Right renal cortex interstitium (tissue), 3 donors: Measurements from ENCODE around the gene ANKRD11. TPM values are rescaled to one million over a fixed set of nuclear protein-coding genes. Genes with fewer than 3 reads are reported as not detected.
"Not testable (repeated sequence)": the region's sequence is repeated elsewhere in the genome, so short reads cannot be mapped to it uniquely, and the experiment has no call there.

Source experiments
- DNase-seq, 3 donors: peaks; one replicate each; pipeline ENCODE4 v3.0.0-alpha.2; 2013; ENCODE audit warnings: low read depth in 3 of 3, low spot score in 2 of 3
- polyA plus RNA-seq, 3 donors: library from polyadenylated mRNA; unstranded; fragments of 120-200 nt; gene quantifications; one replicate each; pipeline ENCODE4 v1.2.1, GENCODE V29; 2013; ENCODE audit not compliant: insufficient read length in 3 of 3

ANKRD11 gene
- polyA plus RNA-seq, 3 donors, result 84.3 to 86.5 (median 86.3) TPM

GRCh38 chr16:89454378-89455125, 35.8 kb downstream of the ANKRD11 start:
- not testable (repeated sequence) for DNase-seq

GRCh38 chr16:89453501-89454321, 36.6 kb downstream of the ANKRD11 start:
- DNase-seq, result no peak

GRCh38 chr16:89452925-89453324, 37.4 kb downstream of the ANKRD11 start:
- DNase-seq, result no peak

GRCh38 chr16:89452241-89452640, 38.1 kb downstream of the ANKRD11 start:
- DNase-seq, result no peak

- DNase-seq, result no peak
These were observed 39.8 kb downstream of the ANKRD11 start for GRCh38 chr16:89450537-89450936.

- no peak for DNase-seq
These were observed 40.5 kb downstream of the ANKRD11 start for GRCh38 chr16:89449726-89450335.

GRCh38 chr16:89448656-89449055, 41.7 kb downstream of the ANKRD11 start:
- DNase-seq, result no peak

GRCh38 chr16:89446975-89447293, 43.4 kb downstream of the ANKRD11 start:
- no peak for DNase-seq

GRCh38 chr16:89446136-89446974, 44.0 kb downstream of the ANKRD11 start:
- DNase-seq, result no peak

- no peak for DNase-seq
These were observed 45.2 kb downstream of the ANKRD11 start for GRCh38 chr16:89445166-89445565.

- no peak for DNase-seq
These were observed 45.6 kb downstream of the ANKRD11 start for GRCh38 chr16:89444728-89445127.

- DNase-seq, result no peak
These were observed 46.1 kb downstream of the ANKRD11 start for GRCh38 chr16:89444151-89444723.

GRCh38 chr16:89443727-89444084, 46.7 kb downstream of the ANKRD11 start:
- DNase-seq, result no peak

- no peak for DNase-seq
These were observed 47.2 kb downstream of the ANKRD11 start for GRCh38 chr16:89442990-89443726.

GRCh38 chr16:89442588-89442987, 47.8 kb downstream of the ANKRD11 start:
- DNase-seq, result no peak

- DNase-seq, result no peak
These were observed 50.7 kb downstream of the ANKRD11 start for GRCh38 chr16:89439659-89440058.

- no peak for DNase-seq
These were observed 52.4 kb downstream of the ANKRD11 start for GRCh38 chr16:89437991-89438390.

- no peak for DNase-seq
These were observed 52.9 kb downstream of the ANKRD11 start for GRCh38 chr16:89437251-89437987.

GRCh38 chr16:89436366-89436765, 54.0 kb downstream of the ANKRD11 start:
- DNase-seq, result no peak
